Thyroid gland (tissue), 4 donors: ENCODE results near the gene SLC2A9. TPM values are rescaled to one million over a fixed set of nuclear protein-coding genes. Genes with fewer than 3 reads are reported as not detected.
A peak's percentile ranks its signal among the peaks of the same experiment; 100 is the strongest.

Experiments
- DNase-seq, 2 donors: peaks; one replicate each; pipeline ENCODE4 v3.0.0-alpha.2; 2019
- H3K27ac ChIP-seq, 3 donors: fragments of 200-600 bp; sonication (generic); 1 replicate in 2 of 3; 2 replicates in 1 of 3; pipeline ENCODE4 v1.5.1; 2016 to 2019; ENCODE audit warnings: mild to moderate bottlenecking in 1 of 3, moderate library complexity in 1 of 3
- H3K27me3 ChIP-seq: fragments of 200-600 bp; sonication (generic); one replicate; pipeline ENCODE4 v1.5.1; 2019
- H3K36me3 ChIP-seq, 2 donors: fragments of 200-600 bp; sonication (generic); one replicate each; pipeline ENCODE4 v1.5.1; 2016 to 2019
- H3K4me1 ChIP-seq, 2 donors: fragments of 200-600 bp; sonication (generic); one replicate each; pipeline ENCODE4 v1.5.1; 2017 to 2019
- H3K4me3 ChIP-seq, 3 donors: fragments of 200-600 bp; sonication (generic); replicated peaks in 1 of 3; 1 replicate in 2 of 3; 2 replicates in 1 of 3; pipeline ENCODE4 v1.5.1; 2016; ENCODE audit warnings: mild to moderate bottlenecking in 1 of 3
- H3K9me3 ChIP-seq: fragments of 200-600 bp; sonication (generic); one replicate; pipeline ENCODE4 v1.5.1; 2017
- CTCF ChIP-seq, 6 experiments: fragments of 200-600 bp in 3 of 6; fragments of 450-650 bp in 3 of 6; sonication (generic) in 3 of 6; IDR thresholded peaks; one replicate each; pipeline ENCODE4 v1.5.1; 2016 to 2019; ENCODE audit warnings: antibody characterized with exemption in 6 of 6, mild to moderate bottlenecking in 2 of 6, inconsistent platforms in 1 of 6, moderate library complexity in 1 of 6
- POLR2A ChIP-seq, 2 donors: fragments of 450-650 bp; IDR thresholded peaks; one replicate each; pipeline ENCODE4 v1.6.1; 2017; ENCODE audit warnings: antibody characterized with exemption in 2 of 2, mild to moderate bottlenecking in 2 of 2, moderate library complexity in 1 of 2
- WGBS, 2 donors: methylation state at CpG; one replicate each; pipeline ENCODE4 v1.1.5; 2017; 5-methylcytosine and 5-hydroxymethylcytosine counted together
- intact Hi-C: fragments of 100-400 bp; cut with DNase I; formaldehyde crosslinking; loops from one replicate; pipeline ENCODE4 v1.15.1; 2023
- total RNA-seq, 4 donors: library from RNA; depleted of rRNA; stranded (reverse); fragments of >200 nt; gene quantifications; one replicate each; pipeline ENCODE4 v1.2.3, GENCODE V29; 2016

The SLC2A9 gene
- total RNA-seq, 4 donors from 2014 or later: 5.0 to 21.2 (median 9.2) TPM

- Histone ChIP-seq H3K27ac (no peak overlapping the region), H3K4me3 (no peak overlapping the region), H3K36me3 (no peaks in the 10 kb centered on the region), H3K27me3 (no peaks in the 10 kb centered on the region), H3K9me3 (no peaks in the 10 kb centered on the region), H3K4me1 (peaks cover 13 to 34% of the 10 kb centered on the region in 2 donors)
- DNase-seq: no peak
- WGBS, 2 donors: 63 to 67% methylated on average over 6 of the region's 6 CpGs
- TF ChIP-seq CTCF (IDR thresholded peaks at IDR 0.05) (no peak), POLR2A (IDR thresholded peaks at IDR 0.05) (no peak)
- intact Hi-C loops: no loop called here
These were observed 13.8 kb upstream of the SLC2A9 start for GRCh38 chr4:10035130-10035529.

GRCh38 chr4:10034612-10035104, 13.4 kb upstream of the SLC2A9 start:
- Histone ChIP-seq H3K27ac (no peak overlapping the region), H3K4me3 (no peak overlapping the region), H3K4me1 (peaks cover 13 to 34% of the 10 kb centered on the region in 2 donors), H3K27me3 (no peaks in the 10 kb centered on the region), H3K36me3 (no peaks in the 10 kb centered on the region), H3K9me3 (no peaks in the 10 kb centered on the region)
- WGBS, 2 donors: 96 to 100% methylated on average over 3 to 5 of the region's 5 CpGs
- TF ChIP-seq POLR2A (IDR thresholded peaks at IDR 0.05) (no peak), CTCF (IDR thresholded peaks at IDR 0.05) (no peak)
- DNase-seq: no peak
- intact Hi-C loops: no loop called here

GRCh38 chr4:10034136-10034535, 12.8 kb upstream of the SLC2A9 start:
- 77 to 91% methylated on average over 9 to 10 of the region's 10 CpGs for WGBS, 2 donors
- H3K4me3 ChIP-seq: no peak overlapping the region
- TF ChIP-seq CTCF (IDR thresholded peaks at IDR 0.05): no peak
- no peak for TF ChIP-seq POLR2A (IDR thresholded peaks at IDR 0.05)
- no peaks in the 10 kb centered on the region for H3K9me3 ChIP-seq
- no peaks in the 10 kb centered on the region for H3K36me3 ChIP-seq
- peak overlapping the region in 1 of 3 donors; percentile 50 for H3K27ac ChIP-seq
- DNase-seq: no peak
- H3K27me3 ChIP-seq: no peaks in the 10 kb centered on the region
- H3K4me1 ChIP-seq: peaks cover 13 to 34% of the 10 kb centered on the region in 2 donors
- intact Hi-C loops: no loop called here

GRCh38 chr4:10033191-10033881, 12.0 kb upstream of the SLC2A9 start:
- Histone ChIP-seq H3K27me3 (no peaks in the 10 kb centered on the region), H3K27ac (peak overlapping the region in 2 of 3 donors; percentile 50 to 52), H3K36me3 (no peaks in the 10 kb centered on the region), H3K9me3 (no peaks in the 10 kb centered on the region), H3K4me3 (no peak overlapping the region), H3K4me1 (peaks cover 13 to 34% of the 10 kb centered on the region in 2 donors)
- DNase-seq: no peak
- 44 to 52% methylated on average over 17 to 18 of the region's 18 CpGs for WGBS, 2 donors
- no peak for TF ChIP-seq POLR2A (IDR thresholded peaks at IDR 0.05)
- TF ChIP-seq CTCF (IDR thresholded peaks at IDR 0.05): no peak
- intact Hi-C loops: no loop called here

GRCh38 chr4:10032625-10033024, 11.3 kb upstream of the SLC2A9 start:
- no peak for TF ChIP-seq CTCF (IDR thresholded peaks at IDR 0.05)
- intact Hi-C loops: no loop called here
- Histone ChIP-seq H3K4me3 (no peak overlapping the region), H3K9me3 (no peaks in the 10 kb centered on the region), H3K36me3 (no peaks in the 10 kb centered on the region), H3K27ac (peak overlapping the region in 2 of 3 donors; percentile 50 to 52), H3K4me1 (peaks cover 13 to 34% of the 10 kb centered on the region in 2 donors), H3K27me3 (no peaks in the 10 kb centered on the region)
- 55 to 60% methylated on average over 6 of the region's 6 CpGs for WGBS, 2 donors
- peak in 1 of 2 donors; percentile 41 for DNase-seq
